H9 (cell line): ENCODE results near the gene CCDC34. TPM values are rescaled to one million over a fixed set of nuclear protein-coding genes. Genes with fewer than 3 reads are reported as not detected.

Source experiments
- DNase-seq: peaks from one replicate; pipeline ENCODE4 v3.0.0-alpha.2; 2017
- H2AFZ ChIP-seq: one replicate; pipeline ENCODE4 v1.6.1; 2013; ENCODE audit warnings: mild to moderate bottlenecking, low read length, control low read depth, moderate library complexity
- H2AK5ac ChIP-seq: 2 replicates; pipeline ENCODE4 v1.6.1; 2013; ENCODE audit warnings: low read length, control low read depth, mixed read lengths; ENCODE audit not compliant: insufficient read length
- H2BK120ac ChIP-seq: one replicate; pipeline ENCODE4 v1.6.1; 2013; ENCODE audit warnings: low read depth, mild to moderate bottlenecking, low read length, control low read depth, inconsistent platforms; ENCODE audit not compliant: poor library complexity, severe bottlenecking
- H2BK12ac ChIP-seq: 2 replicates; pipeline ENCODE4 v1.6.1; 2013; ENCODE audit warnings: low read length, control low read depth, mixed read lengths, low read depth; ENCODE audit not compliant: insufficient read length
- H2BK15ac ChIP-seq: 2 replicates; pipeline ENCODE4 v1.6.1; 2013; ENCODE audit warnings: low read depth, low read length, control low read depth
- H2BK20ac ChIP-seq: one replicate; pipeline ENCODE4 v1.6.1; 2013; ENCODE audit warnings: low read depth, mild to moderate bottlenecking, low read length, control low read depth, inconsistent platforms; ENCODE audit not compliant: poor library complexity, severe bottlenecking
- H2BK5ac ChIP-seq: 2 replicates; pipeline ENCODE4 v1.6.1; 2013; ENCODE audit warnings: low read length, control low read depth, mixed read lengths; ENCODE audit not compliant: insufficient read length
- H3K14ac ChIP-seq: 2 replicates; pipeline ENCODE4 v1.6.1; 2013; ENCODE audit warnings: low read length, control low read depth; ENCODE audit not compliant: insufficient read depth
- H3K18ac ChIP-seq: 2 replicates; pipeline ENCODE4 v1.6.1; 2013; ENCODE audit warnings: low read depth, mild to moderate bottlenecking, mixed read lengths, low read length, control low read depth; ENCODE audit not compliant: insufficient read length
- H3K23ac ChIP-seq: 2 replicates; pipeline ENCODE4 v1.6.1; 2013; ENCODE audit warnings: low read length, control low read depth, mixed read lengths, low read depth; ENCODE audit not compliant: insufficient read length
- H3K23me2 ChIP-seq: 2 replicates; pipeline ENCODE4 v1.6.1; 2013; ENCODE audit warnings: low read depth, mild to moderate bottlenecking, mixed read lengths, low read length, control low read depth; ENCODE audit not compliant: insufficient read length, poor library complexity, severe bottlenecking
- H3K27ac ChIP-seq: 2 replicates; pipeline ENCODE4 v1.5.1; 2013; ENCODE audit warnings: low read length, control low read depth, mixed read lengths, low read depth; ENCODE audit not compliant: insufficient read length
- H3K27me3 ChIP-seq: 2 replicates; pipeline ENCODE4 v1.6.1; 2013; ENCODE audit warnings: low read length, control low read depth, inconsistent platforms; ENCODE audit not compliant: insufficient read depth
- H3K4ac ChIP-seq: 2 replicates; pipeline ENCODE4 v1.6.1; 2013; ENCODE audit warnings: low read depth, mild to moderate bottlenecking, control low read depth, inconsistent platforms, low read length, moderate library complexity
- H3K4me1 ChIP-seq: 2 replicates; pipeline ENCODE4 v1.6.1; 2013; ENCODE audit warnings: low read length, control low read depth, inconsistent platforms; ENCODE audit not compliant: insufficient read depth
- H3K4me2 ChIP-seq: 2 replicates; pipeline ENCODE4 v1.6.1; 2013; ENCODE audit warnings: low read length, control low read depth, mixed read lengths; ENCODE audit not compliant: insufficient read length, insufficient read depth
- H3K56ac ChIP-seq: 2 replicates; pipeline ENCODE4 v1.6.1; 2013; ENCODE audit warnings: low read depth, mild to moderate bottlenecking, mixed read lengths, low read length, control low read depth; ENCODE audit not compliant: insufficient read length
- H3K79me1 ChIP-seq: 2 replicates; pipeline ENCODE4 v1.6.1; 2013; ENCODE audit warnings: low read depth, mild to moderate bottlenecking, moderate library complexity, low read length, control low read depth, inconsistent platforms; ENCODE audit not compliant: insufficient read depth, poor library complexity, severe bottlenecking
- H3K79me2 ChIP-seq: 2 replicates; pipeline ENCODE4 v1.6.1; 2013; ENCODE audit warnings: low read length, control low read depth, inconsistent platforms; ENCODE audit not compliant: insufficient read depth
- H3K9ac ChIP-seq: 2 replicates; pipeline ENCODE4 v1.6.1; 2013; ENCODE audit warnings: low read length, control low read depth, mixed read lengths; ENCODE audit not compliant: insufficient read length; ENCODE audit errors: extremely low read depth
- H3K9me3 ChIP-seq: one replicate; pipeline ENCODE4 v1.6.1; 2013; ENCODE audit warnings: low read depth, low read length, inconsistent platforms; ENCODE audit not compliant: control insufficient read depth
- H3T11ph ChIP-seq: one replicate; pipeline ENCODE4 v1.6.1; 2013; ENCODE audit warnings: mild to moderate bottlenecking, low read length, control low read depth, inconsistent platforms
- H4K20me1 ChIP-seq: one replicate; pipeline ENCODE4 v1.6.1; 2013; ENCODE audit not compliant: control insufficient read depth, insufficient read length, insufficient read depth
- H4K5ac ChIP-seq: 2 replicates; pipeline ENCODE4 v1.6.1; 2013; ENCODE audit warnings: low read depth, mild to moderate bottlenecking, mixed read lengths, low read length, control low read depth; ENCODE audit not compliant: insufficient read length
- H4K8ac ChIP-seq: replicated peaks from 2 replicates; pipeline ENCODE4 v1.6.1; 2013; ENCODE audit warnings: low read length, control low read depth, mixed read lengths, low read depth; ENCODE audit not compliant: insufficient read length
- H4K91ac ChIP-seq: 2 replicates; pipeline ENCODE4 v1.6.1; 2013; ENCODE audit warnings: low read depth, mild to moderate bottlenecking, moderate library complexity, mixed read lengths, low read length, control low read depth; ENCODE audit not compliant: insufficient read length
- H3K27ac Mint-ChIP-seq, 3 experiments: 2 replicates in 2 of 3; 3 replicates in 1 of 3; pipeline ENCODE4 v1.8.0; 2020 to 2021; ENCODE audit warnings: mixed read lengths in 3 of 3, mild to moderate bottlenecking in 1 of 3, moderate library complexity in 1 of 3
- H3K27me3 Mint-ChIP-seq: 2 replicates; pipeline ENCODE4 v1.8.0; 2021; ENCODE audit warnings: low read depth, mild to moderate bottlenecking, moderate library complexity, mixed read lengths
- H3K36me3 Mint-ChIP-seq, 3 experiments: 2 replicates in 2 of 3; 3 replicates in 1 of 3; pipeline ENCODE4 v1.8.0; 2020 to 2021; ENCODE audit warnings: low read depth in 3 of 3, mixed read lengths in 3 of 3; ENCODE audit not compliant: insufficient read depth in 1 of 3
- H3K4me1 Mint-ChIP-seq, 2 experiments: 2 replicates each; pipeline ENCODE4 v1.8.0; 2020; ENCODE audit warnings: mixed read lengths in 2 of 2
- H3K4me3 Mint-ChIP-seq, 2 experiments: 2 replicates in 1 of 2; 3 replicates in 1 of 2; pipeline ENCODE4 v1.8.0; 2020 to 2021; ENCODE audit warnings: mild to moderate bottlenecking in 2 of 2, mixed read lengths in 2 of 2, moderate library complexity in 1 of 2
- H3K9me3 Mint-ChIP-seq, 2 experiments: 2 replicates in 1 of 2; 3 replicates in 1 of 2; pipeline ENCODE4 v1.8.0; 2020; ENCODE audit warnings: mild to moderate bottlenecking in 2 of 2, mixed read lengths in 2 of 2, moderate library complexity in 1 of 2
- CTCF ChIP-seq: fragments of 200-600 bp; sonication (generic); conservative IDR thresholded peaks from 3 replicates; pipeline ENCODE4 v1.8.0; 2021; ENCODE audit warnings: antibody characterized with exemption, mild to moderate bottlenecking
- WGBS: extraction: QIAGEN DNeasy Blood & Tissue Kit; methylation state at CpG from one replicate; pipeline ENCODE4 v1.1.7; 2013; ENCODE audit warnings: missing lambda C conversion rate, low lambda C conversion rate, mixed read lengths; ENCODE audit not compliant: insufficient read length; ENCODE audit errors: extremely low coverage; 5-methylcytosine and 5-hydroxymethylcytosine counted together
- total RNA-seq: library from RNA; stranded (reverse); gene quantifications from 2 replicates; pipeline ENCODE4 v1.2.1, GENCODE V29; 2021

Gene CCDC34
- total RNA-seq, 1 experiment from 2014 or later, result 25.2 TPM

- Mint-ChIP-seq H3K27me3 (no peaks in the 10 kb centered on the region), H3K9me3 (no peaks in the 10 kb centered on the region), H3K4me3 (no peak overlapping the region), H3K36me3 (peaks cover 2 to 41% (median 25%) of the 10 kb centered on the region in 3 experiments; a peak in 5 of 7 replicates), H3K4me1 (peaks cover 16 to 31% of the 10 kb centered on the region in 2 experiments), H3K27ac (no peak overlapping the region)
- H4K91ac ChIP-seq, result no peak overlapping the region
- H3K9ac ChIP-seq, result no peak overlapping the region
- no peak overlapping the region for H3K4me2 ChIP-seq
- WGBS, result no CpG with 5 or more reads among the region's 5 CpGs
- no peak overlapping the region for H3T11ph ChIP-seq
- H3K9me3 ChIP-seq, result no peaks in the 10 kb centered on the region
- H3K4me1 ChIP-seq, result peaks cover 10% of the 10 kb centered on the region; the same call in 1 of the 2 replicates
- no peaks in the 10 kb centered on the region; the same call in 1 of the 2 replicates for H3K79me2 ChIP-seq
- H3K4ac ChIP-seq, result no peak overlapping the region
- H4K20me1 ChIP-seq, result no peaks in the 10 kb centered on the region
- H3K14ac ChIP-seq, result no peak overlapping the region
- H2BK12ac ChIP-seq, result no peak overlapping the region
- H2AFZ ChIP-seq, result no peak overlapping the region
- H2BK120ac ChIP-seq, result no peak overlapping the region
- H4K5ac ChIP-seq, result no peak overlapping the region
- H3K56ac ChIP-seq, result no peak overlapping the region
- H3K27me3 ChIP-seq, result no peaks in the 10 kb centered on the region
- no peak overlapping the region for H2BK15ac ChIP-seq
- H2AK5ac ChIP-seq, result no peak overlapping the region
- no peak overlapping the region for H3K27ac ChIP-seq
- no peak overlapping the region for H3K18ac ChIP-seq
- no peak overlapping the region for H3K23ac ChIP-seq
- no peak for DNase-seq
- no peak overlapping the region for H2BK5ac ChIP-seq
- no peaks in the 10 kb centered on the region for H3K23me2 ChIP-seq
- no peaks in the 10 kb centered on the region for H3K79me1 ChIP-seq
- no peak for TF ChIP-seq CTCF
- H2BK20ac ChIP-seq, result no peak overlapping the region
- no peak overlapping the region for H4K8ac ChIP-seq
Measured at GRCh38 chr11:27401280-27401832, 38.3 kb upstream of the CCDC34 start.
